ENCODE data around the gene GAGE12J. TPM values are rescaled to one million over a fixed set of nuclear protein-coding genes. Genes with fewer than 3 reads are reported as not detected.
"Not testable (repeated sequence)": the region's sequence is repeated elsewhere in the genome, so short reads cannot be mapped to it uniquely, and the experiment has no call there.

The GAGE12J gene
- total RNA-seq, 4 donors from 2014 or later: not detected

GRCh38 chrX:49290215-49290614 is 31.6 kb upstream of the GAGE12J start:
- no peak overlapping the region for H3K27ac ChIP-seq
- no peak overlapping the region for H3K4me3 ChIP-seq
- H3K4me1 ChIP-seq: no peaks in the 10 kb centered on the region
- TF ChIP-seq CTCF (IDR thresholded peaks at IDR 0.05) (no peak), POLR2A (IDR thresholded peaks at IDR 0.05) (no peak)
- no peaks in the 10 kb centered on the region for H3K27me3 ChIP-seq
- no peaks in the 10 kb centered on the region for H3K9me3 ChIP-seq
- peak in 1 of 3 donors; percentile 25 for DNase-seq
- no peaks in the 10 kb centered on the region for H3K36me3 ChIP-seq

GRCh38 chrX:49291615-49292337 is 30.1 kb upstream of the GAGE12J start:
- peak; percentile 23 to 62 (median 54) for TF ChIP-seq CTCF (IDR thresholded peaks at IDR 0.05)
- no peak for TF ChIP-seq POLR2A (IDR thresholded peaks at IDR 0.05)
- Histone ChIP-seq H3K4me1 (no peaks in the 10 kb centered on the region), H3K27ac (no peak overlapping the region), H3K9me3 (no peaks in the 10 kb centered on the region), H3K36me3 (no peaks in the 10 kb centered on the region), H3K4me3 (no peak overlapping the region), H3K27me3 (no peaks in the 10 kb centered on the region)
- DNase-seq: peak; percentile 56 to 78 (median 62)

- no peak for TF ChIP-seq POLR2A (IDR thresholded peaks at IDR 0.05)
- Histone ChIP-seq H3K9me3 (no peaks in the 10 kb centered on the region), H3K36me3 (no peaks in the 10 kb centered on the region), H3K27ac (no peak overlapping the region), H3K27me3 (no peaks in the 10 kb centered on the region), H3K4me3 (no peak overlapping the region), H3K4me1 (no peaks in the 10 kb centered on the region)
- peak in 1 of 3 donors; percentile 10 for DNase-seq
Observed at GRCh38 chrX:49292400-49293362, 29.2 kb upstream of the GAGE12J start.

- H3K4me1 ChIP-seq, H3K36me3 ChIP-seq, H3K9me3 ChIP-seq, H3K27me3 ChIP-seq, H3K27ac ChIP-seq, H3K4me3 ChIP-seq, DNase-seq: not testable (repeated sequence)
Observed at GRCh38 chrX:49299293-49299692, 22.5 kb upstream of the GAGE12J start.

GRCh38 chrX:49300703-49301102 is 21.1 kb upstream of the GAGE12J start:
- H3K9me3 ChIP-seq: no peaks in the 10 kb centered on the region
- H3K27ac ChIP-seq: no peak overlapping the region
- no peak for TF ChIP-seq POLR2A (IDR thresholded peaks at IDR 0.05)
- TF ChIP-seq CTCF (IDR thresholded peaks at IDR 0.05): no peak
- no peaks in the 10 kb centered on the region for H3K27me3 ChIP-seq
- H3K4me1 ChIP-seq: no peaks in the 10 kb centered on the region
- no peaks in the 10 kb centered on the region for H3K36me3 ChIP-seq
- H3K4me3 ChIP-seq: no peak overlapping the region
- no peak for DNase-seq

- Histone ChIP-seq H3K36me3 (no peaks in the 10 kb centered on the region), H3K9me3 (no peaks in the 10 kb centered on the region), H3K27me3 (no peaks in the 10 kb centered on the region), H3K4me1 (no peaks in the 10 kb centered on the region), H3K4me3 (no peak within 1 kb of the TSS), H3K27ac (no peak within 1 kb of the TSS)
- no peak for DNase-seq
- TF ChIP-seq CTCF (IDR thresholded peaks at IDR 0.05): no peak
- no peak for TF ChIP-seq POLR2A (IDR thresholded peaks at IDR 0.05)
Observed at GRCh38 chrX:49303346-49303745, 18.5 kb upstream of the GAGE12J start, which contains the start of gene GAGE10. TSS of gene GAGE10 (plus strand) at chrX:49303646. CDS start at chrX:49304860, 1,214 bp downstream.

GRCh38 chrX:49307775-49308174 is 14.1 kb upstream of the GAGE12J start:
- H3K4me3 ChIP-seq, DNase-seq, H3K4me1 ChIP-seq, H3K36me3 ChIP-seq, H3K9me3 ChIP-seq, H3K27me3 ChIP-seq, H3K27ac ChIP-seq: not testable (repeated sequence)

Data from Peyer's patch (tissue), 4 donors.